Amygdala (tissue), 56 donors: ENCODE results near the gene RAE1.

ENCODE experiments used
- DNase-seq, 56 donors: peaks; one replicate each; lab custom pipeline; 2025; lab: John Stamatoyannopoulos, UW

Gene RAE1, protein sequence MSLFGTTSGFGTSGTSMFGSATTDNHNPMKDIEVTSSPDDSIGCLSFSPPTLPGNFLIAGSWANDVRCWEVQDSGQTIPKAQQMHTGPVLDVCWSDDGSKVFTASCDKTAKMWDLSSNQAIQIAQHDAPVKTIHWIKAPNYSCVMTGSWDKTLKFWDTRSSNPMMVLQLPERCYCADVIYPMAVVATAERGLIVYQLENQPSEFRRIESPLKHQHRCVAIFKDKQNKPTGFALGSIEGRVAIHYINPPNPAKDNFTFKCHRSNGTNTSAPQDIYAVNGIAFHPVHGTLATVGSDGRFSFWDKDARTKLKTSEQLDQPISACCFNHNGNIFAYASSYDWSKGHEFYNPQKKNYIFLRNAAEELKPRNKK

DNA sequence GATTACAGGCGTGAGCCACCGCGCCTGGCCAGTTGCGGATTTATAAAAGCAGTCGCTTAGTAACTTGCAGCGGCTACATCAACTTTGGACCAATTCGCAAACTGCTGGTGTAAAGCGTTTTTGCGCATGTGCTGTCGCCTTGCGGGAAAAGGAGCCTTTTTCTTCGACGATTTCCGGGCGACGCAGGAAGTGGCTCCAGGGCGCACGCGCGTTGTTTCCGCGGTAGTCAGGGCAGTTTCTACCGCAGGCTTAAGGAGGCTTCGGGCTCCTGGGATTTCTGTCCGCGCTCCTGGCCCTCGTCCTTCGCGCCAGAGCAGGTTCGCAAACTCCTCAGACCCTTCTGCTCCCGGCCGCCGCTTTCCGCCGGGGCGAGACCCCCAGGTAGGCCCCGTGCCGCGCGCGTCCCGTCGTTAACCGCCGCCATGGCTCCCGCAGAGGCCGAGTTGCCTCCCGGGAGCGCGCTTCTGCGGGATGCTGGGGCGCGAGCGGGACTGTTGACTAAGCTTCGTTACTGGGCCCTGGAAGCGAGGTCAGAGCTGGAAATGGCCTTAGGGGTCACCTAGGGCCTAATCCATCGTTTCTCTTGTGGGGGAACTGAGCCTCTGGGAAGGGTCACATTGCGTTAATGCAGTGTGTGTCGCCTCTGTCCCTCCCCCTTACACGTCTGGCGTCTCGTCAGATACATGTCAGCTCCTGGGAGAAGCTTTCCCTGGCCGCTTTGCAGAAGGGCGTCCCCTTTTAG, at the start of gene RAE1:
Gene RAE1 (plus strand): TSS at position 214 of the 742 bp plus-strand sequence. CDS start 2,784 bp downstream, outside the sequence.
- DNase-seq = peak; percentile 42 to 96 (median 84)

DNA sequence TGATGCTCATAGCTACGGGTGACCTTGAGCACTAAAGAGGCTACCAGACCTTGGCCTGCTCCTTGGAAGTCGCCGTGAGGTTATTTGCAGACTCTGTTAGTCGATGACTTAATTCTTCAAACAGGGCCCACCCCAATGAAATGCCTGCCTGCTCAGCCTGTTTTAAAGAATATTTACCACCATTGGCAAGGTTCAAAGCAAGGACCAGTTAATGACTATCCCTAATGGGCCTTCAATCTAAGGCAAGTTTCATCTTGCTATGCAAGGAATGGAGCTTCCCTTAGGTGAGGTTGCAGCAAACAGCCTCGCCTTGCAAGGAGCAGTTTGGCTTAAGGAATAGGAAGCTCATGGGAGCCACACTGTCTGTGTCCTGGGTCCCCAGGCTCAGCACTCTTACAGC, 44.3 kb upstream of the RAE1 start:
- DNase-seq = no peak

DNA sequence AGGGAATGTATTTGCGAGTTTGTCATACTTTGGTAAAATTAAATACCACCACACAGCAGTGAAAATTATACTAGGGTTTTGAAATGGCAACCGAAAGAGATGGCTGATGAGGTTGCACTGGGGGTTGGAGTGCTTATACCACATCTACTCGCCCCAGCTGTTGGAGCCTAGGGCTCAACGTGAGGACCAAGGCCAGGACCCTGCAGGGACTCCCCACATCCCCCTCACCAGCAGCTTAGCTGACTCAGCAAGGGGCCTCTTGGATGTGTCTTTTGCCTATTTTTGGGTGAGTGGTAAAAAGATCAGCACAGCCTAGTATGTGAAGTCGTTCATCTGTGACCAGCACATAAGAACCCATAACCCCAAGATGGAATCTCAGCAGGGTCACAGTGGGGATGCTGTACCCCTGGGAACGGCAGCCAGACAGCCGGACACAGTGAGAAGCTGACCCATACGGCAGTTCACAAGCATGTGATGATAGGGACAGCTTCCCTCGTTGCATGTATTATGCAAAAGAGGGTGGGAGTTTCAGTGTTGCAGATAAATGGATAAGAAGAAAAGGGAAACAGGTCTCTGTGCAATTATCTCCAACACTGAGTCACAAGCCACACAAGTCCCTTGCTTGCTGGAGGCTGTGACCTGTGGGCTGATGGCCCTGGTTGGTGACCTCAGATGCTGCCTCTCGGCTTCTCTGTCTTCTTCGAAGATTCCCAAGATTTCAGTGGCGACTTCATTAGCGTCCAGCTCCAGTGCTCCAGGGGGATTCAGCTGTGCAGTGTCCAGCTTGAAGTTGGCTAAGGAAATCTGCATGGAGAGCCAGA, 42.4 kb upstream of the RAE1 start:
- DNase-seq = no peak

DNA sequence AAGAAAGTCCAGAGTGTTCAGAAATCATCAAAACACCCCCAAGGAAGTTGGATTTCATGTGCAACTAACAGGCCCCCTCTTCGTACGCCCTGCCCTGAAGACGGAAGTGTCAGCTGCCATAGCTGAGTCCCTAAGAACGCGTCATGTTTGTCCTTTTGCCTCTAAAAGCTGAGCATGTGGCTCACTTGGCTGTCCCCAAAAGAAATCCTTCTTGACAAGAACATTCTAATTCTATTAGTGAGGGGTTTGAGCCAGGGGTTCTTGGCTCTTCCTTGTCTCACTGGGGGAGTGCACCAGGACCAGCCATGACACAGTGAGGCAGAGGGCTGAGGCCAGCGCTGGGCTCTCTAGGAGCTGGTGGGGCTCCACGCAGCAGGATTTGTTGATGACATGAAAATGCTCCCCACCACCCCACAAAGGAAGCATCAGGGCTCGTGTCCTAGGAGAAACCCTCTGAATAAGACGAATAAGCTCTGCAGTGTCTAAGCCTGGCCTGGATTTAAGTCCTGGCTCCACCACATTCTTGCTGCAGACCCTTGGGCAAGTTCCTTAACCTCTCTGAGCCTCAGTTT, 41.4 kb upstream of the RAE1 start:
- peak in 12 of 56 donors; percentile 11 to 63 (median 36) for DNase-seq

DNA sequence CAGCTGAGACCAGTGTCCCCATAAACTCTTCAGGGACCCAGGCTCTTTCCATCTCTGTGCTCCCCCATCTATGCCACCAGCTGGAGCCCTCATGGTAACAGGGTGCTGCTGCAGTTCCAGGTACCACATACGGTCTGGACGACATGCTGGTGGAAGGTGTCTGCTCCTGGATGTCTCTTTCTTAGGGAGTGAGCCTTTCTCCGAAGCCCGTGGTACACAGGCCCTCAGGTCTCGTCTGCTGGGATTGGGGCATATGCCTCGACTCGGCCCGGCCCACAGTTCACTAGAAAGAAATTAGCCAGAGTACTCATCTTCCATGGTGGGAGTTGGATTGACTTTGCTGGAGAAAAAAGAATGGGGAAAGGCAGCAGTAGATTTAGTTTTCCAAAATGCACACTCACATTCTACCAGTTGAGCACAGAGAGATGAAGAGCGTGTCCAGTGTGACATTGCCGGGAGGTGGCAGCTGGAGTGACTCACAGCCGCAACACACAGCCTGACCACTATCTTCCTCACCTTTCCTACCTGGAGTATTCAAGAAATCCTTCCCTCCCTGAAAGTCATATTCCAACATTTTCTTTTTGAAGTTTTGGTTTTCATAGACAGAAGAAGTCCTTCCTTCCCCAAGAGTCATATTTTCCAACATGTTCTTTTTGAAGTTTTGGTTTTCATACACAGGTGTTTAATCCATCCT, 40.1 kb upstream of the RAE1 start:
- no peak for DNase-seq

DNA sequence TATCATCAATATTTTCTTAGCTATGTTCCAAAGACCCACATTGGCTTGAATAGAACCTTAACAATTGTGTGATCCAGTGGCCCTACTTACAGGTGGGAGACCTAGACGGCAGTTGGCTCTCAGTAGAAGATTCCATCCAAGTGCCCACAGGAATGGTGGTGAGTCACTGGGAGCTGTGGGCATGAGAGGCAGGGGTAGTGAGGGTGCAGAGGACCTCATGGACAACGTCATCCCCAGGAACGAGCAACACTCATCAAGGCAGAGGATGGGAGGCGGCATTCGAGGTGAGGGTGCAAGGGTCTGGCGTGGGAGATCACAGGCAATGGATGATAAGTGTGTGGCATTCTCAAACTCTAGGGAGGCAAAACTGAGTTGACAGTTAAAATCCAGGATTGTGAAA, 38.9 kb upstream of the RAE1 start:
- DNase-seq = no peak

DNA sequence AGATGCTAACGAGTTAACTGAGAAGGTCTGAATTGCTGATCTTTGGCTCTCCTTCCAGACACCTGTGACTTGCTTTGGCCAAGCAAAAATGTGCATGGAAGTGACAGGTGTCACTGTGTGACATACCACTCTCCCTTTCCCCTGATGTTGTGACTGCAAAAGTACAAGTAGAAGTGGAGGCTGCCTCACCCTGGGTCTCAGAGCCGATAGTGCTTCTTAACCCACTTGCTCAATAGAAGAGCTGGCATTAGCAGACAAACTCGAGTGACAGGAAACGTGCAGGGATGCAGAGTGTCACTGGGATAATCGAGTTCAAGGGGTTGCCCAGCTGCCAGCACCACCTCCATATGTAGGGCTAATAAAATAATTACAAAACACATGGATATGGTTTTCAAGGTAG, 37.8 kb upstream of the RAE1 start:
- no peak for DNase-seq

DNA sequence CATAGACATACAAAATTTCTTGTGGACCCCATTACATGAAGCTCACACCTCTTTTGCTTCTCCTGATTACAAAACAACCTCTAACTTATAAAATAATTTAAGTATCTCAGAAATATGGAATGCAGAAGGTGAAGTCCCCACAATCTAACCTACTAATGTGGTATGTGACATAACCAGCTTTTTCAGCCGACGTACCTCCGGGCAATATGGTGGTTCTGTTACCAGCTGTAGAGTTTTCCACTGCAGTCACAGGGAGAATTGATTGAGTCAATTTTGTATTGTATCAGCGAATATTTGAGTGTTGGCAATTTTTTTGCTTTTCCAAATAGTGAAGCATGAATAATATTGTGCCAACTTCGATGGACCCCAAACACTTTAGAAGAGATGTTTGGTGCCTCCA, 37.1 kb upstream of the RAE1 start:
- DNase-seq = no peak

DNA sequence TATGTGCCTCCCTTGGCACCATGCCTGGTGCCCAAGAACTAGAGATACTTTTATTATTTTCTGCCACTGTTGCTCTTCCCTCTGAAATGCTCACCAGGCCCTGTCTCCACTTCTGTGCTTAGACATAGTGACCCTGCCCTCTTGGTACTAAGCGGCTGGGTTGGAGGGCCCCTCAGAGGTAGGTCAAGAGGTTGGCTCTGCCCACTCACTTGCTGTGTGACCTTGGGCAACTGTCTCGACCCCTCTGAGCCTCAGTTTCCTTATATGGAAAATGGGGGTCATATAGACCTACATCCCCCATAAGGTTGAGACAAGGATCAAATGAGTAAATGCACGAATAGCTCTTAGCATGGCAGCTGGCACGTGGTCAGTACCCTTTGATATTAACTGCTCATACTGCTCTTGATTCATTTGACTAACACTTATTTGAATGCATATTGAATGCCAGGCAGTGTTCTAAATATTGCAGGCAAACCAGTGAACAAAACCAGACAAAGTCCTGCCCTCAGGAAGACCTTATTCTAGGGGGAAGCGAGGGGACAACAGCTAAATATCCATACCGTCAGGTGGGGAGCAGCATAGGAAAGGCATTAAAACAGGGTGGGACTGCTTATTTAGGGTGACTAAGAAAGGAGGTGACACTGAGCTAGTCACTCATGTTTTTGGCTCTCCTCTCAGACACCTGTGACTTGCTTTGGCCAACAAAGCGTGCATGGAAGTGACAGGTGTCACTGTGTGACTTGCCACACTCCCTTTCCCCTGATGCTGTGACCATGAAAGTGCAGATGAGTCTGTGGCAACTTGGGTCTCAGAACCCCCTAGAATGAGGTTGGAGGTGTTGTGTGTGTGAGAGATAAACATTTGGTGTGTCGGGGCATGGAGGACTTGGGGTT, 35.7 kb upstream of the RAE1 start:
- DNase-seq = no peak

DNA sequence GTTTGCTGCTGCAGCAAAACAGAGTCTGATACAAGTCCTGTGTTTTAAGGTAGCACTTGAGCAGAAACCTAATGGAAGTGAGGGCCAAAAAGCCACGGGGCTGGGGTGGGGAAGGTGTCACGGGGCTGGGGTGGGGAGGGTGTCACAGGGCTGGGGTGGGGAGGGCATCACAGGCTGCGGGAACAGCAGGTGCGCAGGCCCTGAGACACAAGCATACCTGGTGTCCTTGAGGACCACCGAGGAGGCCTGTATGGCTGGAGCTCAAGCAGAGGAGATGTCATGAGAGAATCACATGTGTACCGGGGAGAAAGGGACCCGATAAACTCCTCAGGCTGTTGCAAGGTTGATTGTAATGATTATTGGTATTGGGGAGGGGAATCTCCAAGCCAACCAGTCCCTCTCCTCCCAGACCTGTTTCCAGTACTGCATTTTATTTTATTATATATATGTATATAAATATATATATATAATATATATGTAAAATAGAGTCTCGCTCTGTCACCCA, 35.0 kb upstream of the RAE1 start:
- DNase-seq = no peak

DNA sequence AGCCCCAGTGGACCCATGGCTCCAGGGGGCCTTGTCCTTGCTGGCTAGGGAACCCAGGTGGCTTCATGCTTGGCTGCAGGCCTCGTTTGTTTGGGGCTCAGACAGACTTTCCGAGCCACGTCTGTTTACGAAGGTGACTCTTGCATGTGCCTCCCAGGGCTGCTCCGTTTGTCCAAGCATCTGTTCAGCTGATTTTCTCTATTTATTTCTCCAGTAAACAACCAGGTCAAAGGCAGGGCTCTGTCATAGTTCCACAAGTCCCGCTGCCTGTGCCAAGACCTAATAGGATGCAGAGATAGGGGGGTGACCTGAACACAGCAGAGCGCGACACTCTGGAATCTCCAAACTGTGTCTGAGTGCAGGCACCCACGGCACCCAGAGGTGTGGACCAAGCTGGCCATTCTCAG, 34.3 kb upstream of the RAE1 start:
- DNase-seq = no peak

DNA sequence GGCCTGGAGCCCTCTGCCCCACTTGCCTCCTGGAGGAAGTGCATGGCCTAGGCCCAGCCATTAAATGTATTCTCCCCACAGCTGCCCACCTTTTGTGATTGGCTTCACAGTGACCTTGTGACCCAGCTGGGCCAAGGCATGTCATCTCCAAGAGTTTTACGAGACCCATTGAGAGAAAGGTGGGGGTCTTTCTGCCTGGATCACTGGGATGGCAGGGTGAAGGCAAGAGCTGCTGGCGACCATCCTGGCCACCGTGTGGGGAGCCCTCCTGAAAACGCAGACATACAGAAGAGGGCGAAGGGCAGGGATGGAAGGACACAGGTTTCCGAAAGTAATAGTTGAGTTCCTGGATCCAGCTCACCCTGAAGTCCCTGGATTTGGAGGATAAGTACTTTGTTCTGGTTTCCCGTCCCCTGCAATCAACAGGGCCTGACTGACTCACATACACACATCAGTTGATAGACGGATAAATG, 33.7 kb upstream of the RAE1 start:
- no peak for DNase-seq

DNA sequence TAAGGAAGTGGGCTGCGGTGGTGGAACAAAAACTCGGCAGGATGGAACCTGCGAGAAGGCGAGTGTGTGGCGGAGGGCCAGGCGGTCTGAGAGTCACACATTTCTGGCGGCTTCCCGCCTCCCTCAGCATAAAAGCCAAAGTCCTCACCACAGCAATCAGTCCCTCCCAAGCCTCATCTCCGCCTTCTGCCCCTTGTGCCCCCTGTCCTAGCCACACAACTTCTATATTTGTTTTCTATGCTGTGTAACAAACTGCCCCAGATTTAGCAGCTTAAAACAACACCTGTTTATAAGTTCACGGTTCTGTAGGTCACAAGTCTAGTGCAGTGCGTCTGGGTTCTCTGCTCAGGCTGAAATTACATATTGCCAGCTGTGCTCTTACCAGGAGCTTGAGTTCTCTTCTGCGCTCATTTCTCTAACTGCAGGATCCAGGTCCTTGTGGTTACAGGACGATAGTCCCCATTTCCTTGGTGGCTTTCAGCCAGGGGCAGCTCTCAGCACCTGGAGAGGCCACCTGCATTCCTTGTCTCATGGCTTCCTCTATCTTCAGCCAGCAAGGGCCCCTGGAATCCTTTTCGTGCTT, 33.2 kb upstream of the RAE1 start:
- DNase-seq = no peak

DNA sequence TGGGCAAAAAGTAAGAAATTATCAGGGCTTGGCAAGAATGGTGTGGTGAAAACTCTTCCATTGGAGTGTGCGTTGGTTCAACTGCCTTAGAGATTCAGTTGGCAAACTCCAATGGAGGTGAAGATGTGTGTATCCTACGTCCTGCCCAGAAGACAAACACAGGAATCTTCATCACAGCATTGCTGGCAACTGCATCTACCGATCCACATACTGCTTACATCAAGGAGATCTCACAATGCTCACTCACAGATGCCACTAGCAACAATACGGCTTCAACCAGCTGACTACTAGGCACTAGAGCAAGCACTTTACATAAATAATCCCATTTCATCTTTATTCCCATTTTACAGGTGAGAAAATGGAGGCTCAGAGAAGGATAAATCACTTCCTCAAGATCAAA, 31.5 kb upstream of the RAE1 start:
- DNase-seq = no peak

DNA sequence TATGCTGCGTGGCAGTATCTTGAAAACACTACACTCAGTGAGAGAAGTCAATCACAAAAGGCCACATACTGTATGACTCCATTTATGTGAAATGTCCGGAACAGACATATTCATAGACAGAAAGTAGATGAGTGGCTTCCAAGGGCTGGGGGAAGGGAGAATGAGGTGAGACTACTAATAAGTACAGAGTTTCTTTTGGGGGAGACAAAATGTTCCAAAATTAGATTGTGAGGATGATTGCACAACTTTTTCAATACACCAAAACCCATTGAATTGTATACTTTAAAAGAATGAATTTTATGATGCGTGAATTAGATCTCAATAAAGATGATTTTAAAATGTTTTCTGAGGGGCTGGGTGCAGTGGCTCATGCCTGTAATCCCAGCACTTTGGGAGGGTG, 30.7 kb upstream of the RAE1 start:
- no peak for DNase-seq

DNA sequence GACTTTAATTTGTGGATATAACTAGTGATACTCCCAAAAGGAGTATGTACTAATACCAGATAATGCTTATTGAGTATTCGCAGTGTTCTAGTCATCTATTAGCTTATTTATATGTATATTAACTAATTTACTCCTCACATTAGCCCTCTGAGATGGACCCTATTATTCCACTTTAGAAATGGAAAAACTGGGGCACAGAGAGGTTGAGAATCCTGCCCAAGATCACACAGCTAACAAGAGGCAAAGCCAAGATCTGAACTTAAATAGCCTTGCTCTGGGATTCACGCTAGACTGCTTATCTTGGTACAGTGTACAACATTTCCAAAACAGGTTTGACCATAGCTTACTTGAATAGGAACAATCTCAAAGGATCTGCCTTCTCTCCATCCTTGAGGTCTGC, 29.9 kb upstream of the RAE1 start:
- no peak for DNase-seq

DNA sequence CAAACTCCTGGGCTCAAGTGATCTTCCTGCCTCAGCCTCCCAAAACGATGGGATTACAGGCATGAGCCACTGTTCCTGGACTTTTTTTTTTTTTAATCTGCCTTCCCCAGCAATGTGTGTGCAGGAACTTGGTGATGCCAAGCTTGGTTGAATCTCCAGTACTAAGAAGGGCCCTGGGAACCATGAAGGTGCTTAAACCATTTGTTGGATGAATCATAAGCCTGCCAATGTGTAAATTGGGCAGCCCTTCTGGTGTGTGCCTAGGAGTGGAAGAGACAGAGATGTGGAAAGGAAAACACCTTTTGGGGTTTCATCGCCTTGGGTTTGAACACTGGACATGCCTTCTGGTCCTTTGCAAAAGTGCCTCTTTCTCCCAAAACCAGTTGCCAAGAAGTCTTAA, 28.6 kb upstream of the RAE1 start:
- DNase-seq = no peak

DNA sequence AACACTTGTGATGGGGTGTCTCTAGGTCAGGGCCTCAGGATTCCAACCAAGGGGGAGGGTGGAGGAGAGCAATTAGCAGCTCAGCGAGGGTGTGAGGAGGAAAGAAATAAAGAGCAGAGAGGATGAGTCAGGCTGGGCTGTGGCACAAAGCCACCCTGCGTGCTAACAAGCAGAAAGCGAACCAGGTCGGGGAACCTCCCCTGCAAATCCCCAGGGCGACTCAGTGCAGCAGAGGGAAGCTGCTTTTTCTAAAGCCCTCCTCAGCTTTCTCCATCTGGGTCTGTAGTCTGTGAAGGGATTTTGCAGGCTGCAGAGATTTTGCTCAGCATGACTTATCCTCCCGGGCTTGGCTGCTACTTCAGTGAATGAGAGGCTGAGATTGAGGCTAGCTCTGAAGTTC, 28.0 kb upstream of the RAE1 start:
- DNase-seq = peak in 12 of 56 donors; percentile 6 to 50 (median 20)
